ENCODE measurements around the gene CAVIN4.

DNA sequence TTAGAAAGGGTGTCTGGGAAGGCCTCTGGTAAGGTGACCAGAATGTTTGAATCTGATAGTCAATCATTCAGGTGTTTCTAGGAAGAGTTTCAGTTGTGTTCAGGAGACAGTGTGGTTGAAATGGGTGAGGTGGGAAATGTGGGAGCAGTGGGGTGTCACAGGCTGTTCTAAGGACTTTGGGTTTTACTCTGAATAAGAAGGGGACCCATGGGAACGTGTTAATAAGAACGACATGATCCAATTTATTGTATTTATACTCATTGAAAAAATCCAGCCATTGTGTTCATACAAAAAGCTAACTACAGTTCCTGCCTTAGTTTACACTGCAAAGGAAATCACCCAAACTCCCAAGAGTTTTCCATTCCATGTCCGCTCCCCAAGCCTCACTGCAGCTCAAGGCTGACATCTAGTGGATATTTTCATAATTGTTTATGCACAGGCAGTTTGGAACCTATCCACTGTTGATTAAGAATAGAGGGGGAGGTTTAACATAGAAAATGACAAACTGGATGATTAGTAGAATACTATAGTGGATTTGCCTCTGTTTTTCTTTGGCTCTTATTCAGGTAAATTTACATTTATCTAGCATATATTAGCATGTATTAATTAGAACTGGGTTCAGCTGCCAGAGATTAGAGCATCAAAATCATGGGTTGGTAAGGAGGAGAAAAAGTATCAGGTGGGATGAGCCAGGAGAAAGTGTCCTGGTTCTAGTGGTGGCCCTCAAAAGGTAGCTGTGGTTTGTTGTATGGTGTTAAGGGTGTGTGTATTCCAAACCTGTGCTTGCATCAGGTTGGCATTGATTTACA lies 17.7 kb downstream of the CAVIN4 start:
- TF ChIP-seq, protein P1, sequence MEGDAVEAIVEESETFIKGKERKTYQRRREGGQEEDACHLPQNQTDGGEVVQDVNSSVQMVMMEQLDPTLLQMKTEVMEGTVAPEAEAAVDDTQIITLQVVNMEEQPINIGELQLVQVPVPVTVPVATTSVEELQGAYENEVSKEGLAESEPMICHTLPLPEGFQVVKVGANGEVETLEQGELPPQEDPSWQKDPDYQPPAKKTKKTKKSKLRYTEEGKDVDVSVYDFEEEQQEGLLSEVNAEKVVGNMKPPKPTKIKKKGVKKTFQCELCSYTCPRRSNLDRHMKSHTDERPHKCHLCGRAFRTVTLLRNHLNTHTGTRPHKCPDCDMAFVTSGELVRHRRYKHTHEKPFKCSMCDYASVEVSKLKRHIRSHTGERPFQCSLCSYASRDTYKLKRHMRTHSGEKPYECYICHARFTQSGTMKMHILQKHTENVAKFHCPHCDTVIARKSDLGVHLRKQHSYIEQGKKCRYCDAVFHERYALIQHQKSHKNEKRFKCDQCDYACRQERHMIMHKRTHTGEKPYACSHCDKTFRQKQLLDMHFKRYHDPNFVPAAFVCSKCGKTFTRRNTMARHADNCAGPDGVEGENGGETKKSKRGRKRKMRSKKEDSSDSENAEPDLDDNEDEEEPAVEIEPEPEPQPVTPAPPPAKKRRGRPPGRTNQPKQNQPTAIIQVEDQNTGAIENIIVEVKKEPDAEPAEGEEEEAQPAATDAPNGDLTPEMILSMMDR (conservative IDR thresholded peaks at IDR 0.05): peak; percentile 93
- TF ChIP-seq EZH2 (IDR thresholded peaks at IDR 0.05; ENCODE audit: low read depth): no peak
